ENCODE measurements around the gene UBE3C.

GRCh38 chr7:157194948-157195347 lies 56.2 kb downstream of the UBE3C start:
- TF ChIP-seq CTCF (IDR thresholded peaks at IDR 0.05; ENCODE audit: low read length): no peak
- TF ChIP-seq EZH2phosphoT487 (IDR thresholded peaks at IDR 0.05; ENCODE audit: low read length): no peak

Measured in MM.1S (cell line).